Activated CD4-positive, CD25-positive, alpha-beta regulatory T cell treated with anti-CD3 and anti-CD28 coated beads, Interleukin-2, amount 50 U/mL, for 24 hours (primary cell): ENCODE measurements around the gene TBC1D9.

Experiments used
- ATAC-seq, 2 donors: fragments of 150-1000 bp; cut with Tn5 transposase; one replicate each; pipeline ENCODE4 v1.10.0; 2021; ENCODE audit warnings: mild to moderate bottlenecking in 1 of 2, moderate library complexity in 1 of 2

TBC1D9 gene

DNA sequence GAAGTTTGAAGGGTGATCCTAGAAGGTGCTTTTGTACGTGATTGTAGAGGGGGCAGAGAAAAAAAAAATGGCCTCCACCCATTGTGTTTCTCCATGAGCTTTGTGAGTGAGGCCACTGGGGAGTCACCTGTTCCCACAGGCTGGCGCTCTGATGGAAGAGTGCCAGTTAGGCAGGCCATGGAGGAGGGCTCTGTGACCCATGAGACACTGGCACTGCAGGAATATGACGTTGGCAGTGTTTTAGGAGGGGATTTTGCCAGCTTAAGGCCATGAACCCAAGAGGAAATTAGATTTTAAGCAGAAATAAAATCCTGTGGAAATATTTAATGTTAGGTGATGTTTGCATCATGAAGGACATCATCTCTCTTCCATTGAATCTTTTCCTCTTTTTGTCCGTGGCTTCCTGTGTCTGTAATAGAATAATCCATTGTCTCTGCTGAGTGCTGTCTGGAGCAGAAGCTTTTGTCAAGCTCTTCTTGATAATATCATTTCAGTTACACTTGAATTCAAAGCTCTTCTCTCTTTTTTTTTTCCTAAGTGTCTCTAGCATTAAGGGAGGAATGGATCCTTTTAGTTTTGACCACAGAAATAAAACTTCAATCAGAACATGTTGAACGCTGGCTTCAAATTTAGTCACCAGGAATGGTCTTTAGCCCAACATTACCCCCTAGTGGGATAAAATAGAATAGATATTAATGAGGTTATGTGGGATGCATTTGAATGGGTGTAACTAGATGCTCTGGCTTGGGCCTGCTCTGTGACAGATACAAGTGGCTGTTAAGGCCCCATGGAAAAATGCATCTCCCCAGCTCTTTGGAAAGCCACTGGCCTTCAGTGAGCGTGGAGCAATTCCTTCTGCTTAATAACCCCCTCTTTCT lies 146.4 kb downstream of the TBC1D9 start:
- ATAC-seq: peak in 1 of 2 donors; percentile 38

DNA sequence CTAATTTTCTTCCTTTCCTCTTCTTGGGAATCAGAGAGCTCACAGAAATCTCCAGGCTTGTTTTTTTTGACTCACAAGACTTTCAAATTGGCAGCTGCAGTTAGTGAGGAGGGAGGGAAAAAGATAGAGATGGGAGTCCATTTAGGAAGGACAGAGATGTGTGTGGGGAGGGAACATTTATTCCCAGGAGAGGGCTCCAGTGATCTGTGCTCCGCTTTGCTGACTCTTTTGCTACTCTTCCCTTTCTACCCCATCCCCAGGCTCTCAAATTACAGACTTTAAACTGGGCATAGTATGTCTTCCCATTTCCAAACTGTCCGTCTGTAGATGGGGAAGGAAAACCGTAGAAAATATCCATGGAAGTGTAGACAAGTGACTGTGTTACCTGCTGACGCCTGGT lies 148.3 kb downstream of the TBC1D9 start:
- no peak for ATAC-seq

DNA sequence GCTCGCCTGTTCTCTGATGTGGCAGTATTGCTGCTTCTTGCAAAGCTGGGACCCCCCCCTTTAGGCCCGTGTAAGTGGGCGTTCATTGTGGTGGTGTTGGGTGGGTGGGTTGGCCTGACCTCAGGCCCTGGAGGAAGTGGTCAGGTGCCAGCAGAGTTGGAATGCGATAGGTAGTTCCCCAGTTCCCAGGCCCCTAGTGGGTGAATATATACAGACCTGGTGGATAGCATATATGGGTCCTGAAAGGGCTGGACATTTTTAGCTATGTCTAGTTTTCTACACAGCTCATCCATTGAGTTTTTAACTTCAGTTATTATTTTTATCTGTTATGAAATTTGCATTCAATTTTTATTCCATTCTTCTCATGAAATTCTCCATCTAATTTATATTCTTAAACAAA lies 151.6 kb downstream of the TBC1D9 start:
- ATAC-seq: no peak

DNA sequence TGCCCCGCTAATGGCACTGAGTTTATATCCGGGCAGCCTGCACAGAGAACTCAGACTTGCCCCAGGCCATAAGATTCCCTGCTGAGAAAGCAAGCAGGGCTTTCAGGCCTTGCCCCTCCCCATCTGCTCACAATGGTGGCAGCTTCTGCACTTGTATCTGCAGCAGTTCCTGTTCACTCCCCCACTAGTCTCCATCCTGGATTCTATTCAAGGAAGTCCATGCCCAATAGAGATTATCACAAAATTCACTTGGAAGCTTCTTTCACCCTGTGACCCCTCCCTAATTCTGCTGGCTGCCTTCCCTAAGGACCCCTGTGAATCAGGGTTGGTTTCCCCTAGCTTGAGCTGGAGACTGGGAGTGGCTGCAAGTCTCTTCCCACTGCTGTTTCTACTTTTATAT lies 152.9 kb downstream of the TBC1D9 start:
- no peak for ATAC-seq

DNA sequence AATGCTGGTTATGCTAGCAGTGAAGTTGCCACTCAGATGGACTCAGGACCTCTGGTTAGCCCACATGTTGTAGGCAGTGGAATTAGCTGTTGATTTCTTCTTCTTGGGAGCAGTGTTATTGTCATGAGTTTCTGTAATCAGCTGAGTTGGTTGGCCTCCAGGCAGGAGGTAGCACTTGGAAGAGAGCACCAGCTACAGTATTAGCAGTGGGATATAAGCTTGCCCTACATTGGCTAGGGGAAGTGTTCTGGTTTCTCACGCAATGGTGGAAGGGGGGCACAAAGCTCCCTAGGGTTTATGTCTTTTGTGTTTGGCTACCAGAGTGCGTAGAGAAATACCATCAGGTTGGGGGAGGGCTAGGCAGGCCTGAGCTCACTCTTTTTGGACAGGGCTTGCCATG lies 153.5 kb downstream of the TBC1D9 start:
- no peak for ATAC-seq

DNA sequence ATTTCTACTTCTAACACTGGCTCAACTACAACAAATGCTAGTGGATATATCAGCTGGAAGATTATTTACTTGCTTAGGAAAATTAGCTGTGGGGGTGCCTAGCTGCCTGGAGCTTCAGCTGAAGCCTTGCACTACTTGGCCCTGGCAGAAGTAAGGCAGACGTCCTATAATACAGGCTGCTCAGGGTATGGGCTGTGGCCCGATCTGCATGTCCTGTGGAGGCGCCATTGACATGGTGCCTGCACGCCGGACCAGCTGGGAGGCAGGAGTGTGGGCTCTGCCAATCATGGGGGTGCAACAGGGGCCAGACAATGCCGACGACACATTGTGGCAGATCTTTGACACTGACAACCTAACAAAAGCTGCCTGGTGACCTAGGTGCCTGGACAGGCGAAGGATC lies 155.8 kb downstream of the TBC1D9 start:
- no peak for ATAC-seq

DNA sequence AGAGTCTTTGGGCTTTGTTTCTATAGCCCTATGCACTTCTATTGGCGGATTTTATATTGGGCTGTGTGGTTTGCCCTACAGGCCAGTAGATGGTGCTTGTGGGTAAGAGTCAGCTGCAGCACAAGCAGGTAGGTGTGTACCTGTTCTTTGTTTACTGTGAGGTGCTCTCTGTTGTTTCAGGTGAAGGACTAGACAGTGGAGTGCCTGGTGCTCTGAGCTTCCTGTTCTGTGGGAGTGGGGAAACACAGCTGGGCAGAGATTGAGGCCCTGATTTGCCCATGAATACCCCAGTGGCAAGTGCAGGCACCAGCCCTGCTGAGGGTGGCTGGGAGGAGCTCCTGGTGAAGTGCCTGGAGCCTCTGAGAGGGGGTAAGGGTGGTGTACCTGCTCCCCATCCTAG lies 161.1 kb downstream of the TBC1D9 start:
- ATAC-seq: no peak

DNA sequence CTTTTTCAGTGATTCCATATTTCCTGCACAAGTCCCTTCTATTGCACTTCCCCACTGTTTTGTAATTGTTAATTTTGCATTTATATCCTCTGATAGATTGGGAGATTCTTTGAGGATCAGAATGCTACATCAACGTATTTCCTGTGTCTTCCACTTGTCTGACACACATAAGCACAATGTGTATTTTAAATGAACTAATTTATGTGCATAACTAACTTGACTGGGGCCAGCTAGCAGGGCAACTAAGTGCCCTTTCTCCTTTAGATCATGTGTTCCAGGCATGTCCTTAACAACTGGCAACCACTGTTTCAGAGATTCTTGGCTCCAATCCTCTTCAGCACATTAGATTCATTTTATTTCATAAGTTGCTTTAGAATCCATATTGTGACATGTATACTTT lies 171.7 kb downstream of the TBC1D9 start:
- no peak for ATAC-seq

DNA sequence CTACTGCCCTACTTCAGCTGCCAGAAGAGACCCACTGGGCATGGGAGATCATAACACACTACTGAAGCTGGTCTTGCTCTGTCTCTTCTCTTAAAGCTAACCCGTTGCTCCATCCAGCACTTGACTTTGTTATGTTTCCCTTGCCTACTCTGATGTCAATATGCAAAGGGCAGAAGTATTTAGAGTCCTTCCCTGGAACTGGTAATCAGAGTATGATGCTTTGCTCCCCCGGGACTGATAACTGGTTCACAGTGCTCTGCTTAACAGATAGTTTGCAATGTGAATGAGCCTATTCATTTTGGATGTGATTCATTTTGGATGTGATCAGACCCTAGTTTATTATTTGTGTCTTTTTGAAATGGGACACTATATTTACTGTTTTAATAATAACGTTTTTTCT lies 175.1 kb downstream of the TBC1D9 start:
- no peak for ATAC-seq

DNA sequence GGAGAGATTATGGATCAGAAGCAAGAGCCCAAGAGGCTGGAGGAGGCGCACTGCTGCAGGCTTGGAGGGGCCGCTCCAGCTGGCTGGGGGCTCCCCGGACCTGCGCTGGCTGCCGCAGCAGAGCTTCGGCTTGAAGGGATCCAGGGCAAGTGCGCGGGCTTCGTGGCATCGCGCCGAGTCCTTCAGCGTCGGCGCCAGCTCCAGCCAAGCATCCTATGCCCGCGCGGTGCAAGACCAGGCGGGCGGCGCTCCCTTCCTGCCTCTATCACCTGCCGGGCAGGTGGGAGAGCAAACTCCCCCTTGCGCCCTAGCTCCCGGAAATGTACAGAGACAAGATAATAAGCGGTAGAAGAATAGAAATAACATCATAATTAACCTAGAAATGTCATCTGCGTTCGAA lies 176.9 kb downstream of the TBC1D9 start:
- ATAC-seq: no peak

DNA sequence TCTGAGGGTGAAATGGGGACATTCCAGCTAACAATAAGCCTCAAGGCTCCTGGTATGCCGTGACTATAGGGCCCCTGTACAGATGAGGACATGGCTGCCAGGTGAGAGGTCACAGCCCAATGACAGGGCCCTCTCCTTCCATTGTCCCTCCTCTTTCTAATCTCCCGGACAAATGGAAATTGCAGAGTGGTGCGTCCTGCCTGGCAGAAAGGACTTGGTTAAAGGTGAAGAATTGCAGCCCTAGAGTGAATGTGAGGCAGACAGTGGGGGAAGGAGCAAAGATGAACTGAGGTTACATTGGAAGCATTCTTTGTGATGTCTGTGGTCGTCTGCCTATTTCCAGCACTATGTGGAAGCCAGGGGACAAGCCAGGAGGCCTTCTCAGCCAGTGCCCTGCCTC lies 180.7 kb downstream of the TBC1D9 start:
- ATAC-seq: no peak

DNA sequence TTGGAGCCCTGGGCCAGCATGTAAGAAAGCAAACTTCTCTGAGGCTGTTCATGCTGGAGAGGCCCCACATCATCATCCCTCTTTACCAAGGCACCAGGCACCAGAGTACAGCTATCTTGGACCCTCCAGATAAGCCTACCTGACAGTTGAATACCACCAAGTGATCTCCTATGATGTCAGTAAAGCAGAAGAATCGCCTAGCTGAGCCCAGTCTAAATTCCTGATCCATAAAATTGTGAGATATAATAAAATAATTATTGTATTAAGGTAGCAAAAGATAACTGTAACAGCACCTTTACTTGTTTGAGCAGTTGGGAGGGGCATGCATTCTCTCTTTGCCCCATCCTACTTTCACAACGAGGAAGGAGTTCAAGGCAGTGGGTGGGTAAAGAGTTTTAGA lies 184.6 kb downstream of the TBC1D9 start:
- no peak for ATAC-seq
